K562 (cell line): ENCODE data around the gene SLC30A7. TPM values are rescaled to one million over a fixed set of nuclear protein-coding genes. Genes with fewer than 3 reads are reported as not detected.

Source experiments
- ATAC-seq: fragments of 200-7000 bp; cut with Tn5 transposase; 3 replicates; pipeline ENCODE4 v1.9.1; 2020; ENCODE audit warnings: moderate library complexity
- BruUV-seq: library from RNA; stranded (reverse); fragments of 400-500 nt; replicated peaks from 2 replicates; lab custom pipeline; 2021; lab: Mats Ljungman, UMichigan
- CTCF ChIA-PET: fragments of 300-600 bp; formaldehyde crosslinking; extraction: SDS; loops from one replicate; lab custom pipeline; 2021; ENCODE audit warnings: low intra/inter-chr PET ratio; lab: Yijun Ruan, JAX
- POLR2A ChIA-PET: fragments of 300-600, 350-650 bp; sonication (Branson Sonifier 250); formaldehyde crosslinking; extraction: SDS; loops from one replicate; lab custom pipeline; 2021; ENCODE audit warnings: antibody characterized with exemption, inconsistent platforms; lab: Yijun Ruan, JAX
- DNase-seq, 4 experiments: peaks; one replicate each; pipeline versions ENCODE4 v3.0.0 to v3.0.0-alpha.2; 2011 to 2018; ENCODE audit warnings: low spot score in 3 of 4, mixed read lengths in 3 of 4; ENCODE audit errors: extremely low read depth in 1 of 4
- FAIRE-seq: peaks from 2 replicates; lab custom pipeline; 2011; peaks lifted over from hg19 to GRCh38; lab: Jason Lieb, UNC
- H2AFZ ChIP-seq: 2 replicates; pipeline ENCODE4 v1.6.0; 2011; ENCODE audit warnings: low read depth, low read length, control low read depth, inconsistent platforms
- H3K27ac ChIP-seq: fragments of 200-600 bp; 3 replicates; pipeline ENCODE4 v1.8.0; 2011; ENCODE audit warnings: low read depth, mild to moderate bottlenecking, control low read depth, inconsistent platforms, low read length, moderate library complexity, mixed read lengths; ENCODE audit errors: extremely low read depth
- H3K27me3 ChIP-seq, 2 experiments: fragments of 300-600 bp in 1 of 2; 2 replicates in 1 of 2; 3 replicates in 1 of 2; pipeline versions ENCODE4 v1.6.0 to v1.8.0; 2011; ENCODE audit warnings: inconsistent platforms in 2 of 2, low read length in 2 of 2, mild to moderate bottlenecking in 1 of 2, mixed read lengths in 1 of 2, moderate library complexity in 1 of 2; ENCODE audit not compliant: control insufficient read depth in 2 of 2, insufficient read depth in 2 of 2
- H3K36me3 ChIP-seq: fragments of 300-600 bp; 3 replicates; pipeline ENCODE4 v1.8.0; 2011; ENCODE audit warnings: mild to moderate bottlenecking, low read length, inconsistent platforms; ENCODE audit not compliant: control insufficient read depth, insufficient read depth
- H3K4me1 ChIP-seq, 2 experiments: fragments of 200-600 bp in 1 of 2; replicated peaks in 1 of 2; 2 replicates in 1 of 2; 3 replicates in 1 of 2; pipeline versions ENCODE4 v1.5.1 to v1.8.0; 2011; ENCODE audit warnings: inconsistent platforms in 2 of 2, low read length in 2 of 2, mild to moderate bottlenecking in 1 of 2, mixed read lengths in 1 of 2, moderate library complexity in 1 of 2; ENCODE audit not compliant: control insufficient read depth in 2 of 2, insufficient read depth in 2 of 2
- H3K4me2 ChIP-seq: 2 replicates; pipeline ENCODE4 v1.6.1; 2011; ENCODE audit warnings: low read length, control low read depth, inconsistent platforms, mixed read lengths; ENCODE audit not compliant: insufficient read depth
- H3K4me3 ChIP-seq: fragments of 200-600 bp; sonication (generic), shearing (Covaris generic); 2 replicates; pipeline ENCODE4 v1.5.1; 2016; ENCODE audit warnings: control low read depth, inconsistent platforms
- H3K79me2 ChIP-seq: fragments of 200-600 bp; 3 replicates; pipeline ENCODE4 v1.8.0; 2011; ENCODE audit warnings: low read length, inconsistent platforms; ENCODE audit not compliant: control insufficient read depth, insufficient read depth
- H3K9ac ChIP-seq, 2 experiments: 2 replicates each; pipeline versions ENCODE4 v1.6.0 to v1.6.1; 2011; ENCODE audit warnings: low read depth in 2 of 2, low read length in 2 of 2, control low read depth in 1 of 2, inconsistent platforms in 1 of 2, mild to moderate bottlenecking in 1 of 2, mixed read lengths in 1 of 2; ENCODE audit not compliant: insufficient read depth in 1 of 2
- H3K9me1 ChIP-seq: one replicate; pipeline ENCODE4 v1.6.0; 2011; ENCODE audit warnings: inconsistent platforms, mild to moderate bottlenecking, low read length, moderate library complexity; ENCODE audit not compliant: control insufficient read depth, insufficient read depth
- H3K9me3 ChIP-seq: replicated peaks from 2 replicates; pipeline ENCODE4 v1.5.1; 2011; ENCODE audit warnings: low read depth, low read length, inconsistent platforms; ENCODE audit not compliant: control insufficient read depth, insufficient read depth
- H4K20me1 ChIP-seq: replicated peaks from 2 replicates; pipeline ENCODE4 v1.6.1; 2011; ENCODE audit warnings: low read length, inconsistent platforms, mixed read lengths; ENCODE audit not compliant: control insufficient read depth, insufficient read depth
- ARID1B ChIP-seq: fragments of 450-650 bp; IDR thresholded peaks from 2 replicates; pipeline ENCODE4 v1.6.1; 2016; ENCODE audit warnings: antibody characterized with exemption, mild to moderate bottlenecking, inconsistent platforms
- GTF2B ChIP-seq: IDR thresholded peaks from 2 replicates; pipeline ENCODE4 v1.6.1; 2011; ENCODE audit not compliant: insufficient read length; ENCODE audit errors: extremely low read depth
- MAZ ChIP-seq, 2 experiments: fragments of 450-650 bp in 1 of 2; sonication (generic) in 1 of 2; formaldehyde crosslinking; IDR thresholded peaks in 1 of 2; conservative IDR thresholded peaks in 1 of 2; 2 replicates each; pipeline versions ENCODE4 v1.4.0 to v1.5.0; 2020; ENCODE audit warnings: mild to moderate bottlenecking in 1 of 2, missing genetic modification reagents in 1 of 2
- MTA3 ChIP-seq: fragments of 450-650 bp; formaldehyde crosslinking; IDR thresholded peaks from 2 replicates; pipeline ENCODE4 v1.6.1; 2017; ENCODE audit warnings: mild to moderate bottlenecking, borderline replicate concordance
- NR2C2 ChIP-seq, 2 experiments: fragments of 200-800 bp in 1 of 2; sonication (Bioruptor generic) in 1 of 2; sonication (generic) in 1 of 2; formaldehyde crosslinking in 1 of 2; IDR thresholded peaks; 2 replicates each; pipeline versions ENCODE4 v1.6.1 to v1.8.0; 2016 to 2022; ENCODE audit warnings: mild to moderate bottlenecking in 1 of 2, missing compliant biosample characterization in 1 of 2, missing genetic modification characterization in 1 of 2, missing genetic modification reagents in 1 of 2
- POLR2AphosphoS5 ChIP-seq: IDR thresholded peaks from 2 replicates; pipeline ENCODE4 v1.6.1; 2011; ENCODE audit warnings: mild to moderate bottlenecking, low read depth, low read length, moderate library complexity; ENCODE audit not compliant: control insufficient read depth, insufficient read depth
- POLR2H ChIP-seq: IDR thresholded peaks from 2 replicates; pipeline ENCODE4 v1.6.1; 2016; ENCODE audit warnings: missing genetic modification characterization, low read depth, mild to moderate bottlenecking, control low read depth, missing compliant biosample characterization, moderate library complexity
- RFX1 ChIP-seq: fragments of 450-650 bp; IDR thresholded peaks from 2 replicates; pipeline ENCODE4 v1.6.1; 2016; ENCODE audit warnings: mild to moderate bottlenecking, moderate library complexity
- ZNF592 ChIP-seq: fragments of 450-650 bp; IDR thresholded peaks from 2 replicates; pipeline ENCODE4 v1.6.1; 2017; ENCODE audit warnings: antibody characterized with exemption, mild to moderate bottlenecking
- WGBS: fragments of 100-300 bp; shearing (Covaris generic); methylation state at CpG from one replicate; pipeline ENCODE4 v1.1.6; 2016; ENCODE audit warnings: low coverage, mixed read lengths; ENCODE audit not compliant: insufficient coverage; ENCODE audit errors: missing lambda C conversion rate; 5-methylcytosine and 5-hydroxymethylcytosine counted together
- in situ Hi-C: fragments of 300-500 bp; cut with MboI; formaldehyde crosslinking; loops from 4 replicates; pipeline ENCODE4 v1.15.0; 2018; ENCODE audit warnings: inconsistent platforms, mixed read lengths
- intact Hi-C: fragments of 100-400 bp; cut with micrococcal nuclease; formaldehyde crosslinking; loops from 2 replicates; pipeline ENCODE4 v1.14.2; 2022
- polyA plus RNA-seq, 8 experiments: library from polyadenylated mRNA; depleted of rRNA in 4 of 8; stranded (reverse) in 5 of 8; unstranded in 3 of 8; fragments of >200 nt; fragmentation: Nextera tagmentation in 2 of 8; fragmentation: Illumina TruSeq in 1 of 8; extraction: Ambion mirVana in 2 of 8; extraction: Trizol in 1 of 8; gene quantifications; 2 replicates each; pipeline versions ENCODE4 v1.2.1 to v1.2.3, GENCODE V29; 2011 to 2014; ENCODE audit warnings: inconsistent platforms in 1 of 8, missing spikeins in 1 of 8
- total RNA-seq, 7 experiments: library from RNA; depleted of rRNA in 6 of 7; stranded (reverse); fragments of >200 nt in 6 of 7; fragmentation: Illumina TruSeq in 2 of 7; extraction: Trizol in 2 of 7; gene quantifications; 2 replicates each; pipeline versions ENCODE4 v1.2.1 to v1.2.3, GENCODE V29; 2011 to 2021; ENCODE audit warnings: low replicate concordance in 1 of 7
- TF ChIP-seq, protein P1 (sequence below), 2 experiments: IDR thresholded peaks in 1 of 2; conservative IDR thresholded peaks in 1 of 2; 2 replicates each; pipeline ENCODE4 v1.6.1; 2016; ENCODE audit warnings: low read depth in 2 of 2, mild to moderate bottlenecking in 1 of 2, missing compliant biosample characterization in 1 of 2, missing genetic modification characterization in 1 of 2, moderate library complexity in 1 of 2

SLC30A7 gene
- total and polyA plus RNA-seq, 9 of the 15 experiments (the other 6 are each of a cell fraction or from before 2014, with no cell fraction given), result 3.5 to 17.1 (median 7.2) TPM

DNA sequence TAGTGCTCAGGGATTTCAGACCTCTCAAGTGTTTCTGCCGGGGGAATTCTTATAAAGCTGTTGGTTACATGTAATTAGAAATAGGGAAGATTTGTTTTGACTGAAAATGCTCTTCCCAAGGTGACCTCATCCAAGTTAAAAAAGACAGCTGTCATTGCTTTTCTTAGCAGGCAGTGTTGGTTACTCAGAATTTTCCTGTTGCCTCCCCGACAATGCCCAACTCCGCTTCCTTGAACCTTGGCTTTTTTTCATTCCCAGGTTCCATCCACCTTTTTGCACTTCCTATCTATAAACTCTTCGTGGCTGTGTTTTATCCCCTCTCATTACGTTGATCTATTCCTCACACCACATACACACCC, 130.5 kb downstream of the SLC30A7 start (continued):
- TF ChIP-seq, protein P1, sequence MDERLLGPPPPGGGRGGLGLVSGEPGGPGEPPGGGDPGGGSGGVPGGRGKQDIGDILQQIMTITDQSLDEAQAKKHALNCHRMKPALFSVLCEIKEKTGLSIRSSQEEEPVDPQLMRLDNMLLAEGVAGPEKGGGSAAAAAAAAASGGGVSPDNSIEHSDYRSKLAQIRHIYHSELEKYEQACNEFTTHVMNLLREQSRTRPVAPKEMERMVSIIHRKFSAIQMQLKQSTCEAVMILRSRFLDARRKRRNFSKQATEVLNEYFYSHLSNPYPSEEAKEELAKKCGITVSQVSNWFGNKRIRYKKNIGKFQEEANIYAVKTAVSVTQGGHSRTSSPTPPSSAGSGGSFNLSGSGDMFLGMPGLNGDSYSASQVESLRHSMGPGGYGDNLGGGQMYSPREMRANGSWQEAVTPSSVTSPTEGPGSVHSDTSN (CRISPR knock-in tag; IDR thresholded peaks at IDR 0.05; ENCODE audit: low read depth), result no peak
- TF ChIP-seq, protein P1 (tag; conservative IDR thresholded peaks at IDR 0.05; ENCODE audit: low read depth), result no peak
- TF ChIP-seq MAZ (CRISPR knock-in tag; conservative IDR thresholded peaks at IDR 0.05 in 1 of 2, IDR thresholded peaks at IDR 0.05 in 1 of 2) (no peak), POLR2H (tag) (no peak), GTF2B (no peak)

DNA sequence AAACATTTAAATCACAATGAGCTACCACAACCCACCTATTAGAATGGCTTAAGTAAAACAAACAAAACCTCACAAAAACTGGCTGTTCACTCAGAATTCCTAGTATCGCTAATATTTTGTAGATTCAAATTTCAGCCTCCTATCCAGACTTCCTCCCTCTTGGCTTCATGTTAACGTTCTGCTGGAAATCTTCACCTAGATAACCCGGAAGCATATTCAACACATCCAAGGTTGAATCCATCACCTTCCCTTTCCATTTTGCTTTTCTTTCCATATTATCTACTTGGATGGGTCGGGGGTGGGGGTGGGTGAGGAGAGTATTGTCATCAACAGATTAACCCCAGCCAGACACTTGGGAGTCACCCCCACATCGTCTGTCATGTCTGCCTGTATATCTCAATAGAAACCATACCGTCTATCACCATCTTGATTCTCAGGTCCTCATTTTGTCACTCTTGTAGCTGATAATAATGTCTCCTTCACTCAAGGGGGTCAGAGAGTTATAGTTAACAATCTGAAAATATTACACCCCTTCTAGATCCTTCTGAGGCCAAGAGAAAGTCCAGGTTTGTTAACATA, 131.4 kb downstream of the SLC30A7 start:
- Histone ChIP-seq H3K4me2 (peak overlapping the region; percentile 73), H3K9ac (peak overlapping the region in 1 of 2 experiments; percentile 87; a peak in 2 of 4 replicates), H3K9me3 (no peaks in the 10 kb centered on the region), H2AFZ (peak overlapping the region; percentile 67), H3K27me3 (no peaks in the 10 kb centered on the region), H3K27ac (peak overlapping the region; percentile 87), H3K79me2 (peaks cover 73% of the 10 kb centered on the region), H4K20me1 (no peaks in the 10 kb centered on the region), H3K36me3 (peaks cover 29% of the 10 kb centered on the region), H3K4me3 (peak overlapping the region; percentile 69; the same call in 1 of the 2 replicates), H3K4me1 (peaks cover 4 to 8% of the 10 kb centered on the region in 2 experiments; a peak in 2 of 5 replicates), H3K9me1 (no peaks in the 10 kb centered on the region)
- in situ Hi-C loops (no loop called here), intact Hi-C loops (loop anchor here (5.0 to 10.0 kb wide), 2 partner anchors 210 to 258 kb away; partner anchors contain the start of gene S1PR1)
- ChIA-PET CTCF (no interaction called here), POLR2A (interaction anchor here (1.0 kb wide), 1 partner anchor 22 kb away, joined by 7 read pairs; no protein-coding TSS in a partner anchor)
- ATAC-seq, result peak; percentile 16; the same call in 2 of the 3 replicates
- no peak for FAIRE-seq
- no TSS peak for BruUV-seq
- peak in 2 of 4 experiments; percentile 25 to 53 for DNase-seq
- 6% methylated on average over 6 of the region's 6 CpGs for WGBS
- TF ChIP-seq RFX1 (no peak), POLR2AphosphoS5 (peak; percentile 32; the same call in 1 of the 2 replicates), MTA3 (no peak), ZNF592 (0 out of 2 replicates have a peak, but pooled peaks have one; percentile 41), ARID1B (peak; percentile 15; the same call in 1 of the 2 replicates), NR2C2 (CRISPR knock-in tag; IDR thresholded peaks at IDR 0.05) (no peak; the same call in 1 of the 2 replicates), NR2C2 (tag; IDR thresholded peaks at IDR 0.05) (peak; percentile 95)
